CD14-positive monocyte (primary cell): ENCODE results near the gene TNFRSF19. TPM values are rescaled to one million over a fixed set of nuclear protein-coding genes. Genes with fewer than 3 reads are reported as not detected.
A peak's percentile ranks its signal among the peaks of the same experiment; 100 is the strongest.

ENCODE experiments used
- DNase-seq, 3 donors: peaks; one replicate each; pipeline ENCODE4 v3.0.0-alpha.2; 2011 to 2022
- H2AFZ ChIP-seq: 2 replicates; pipeline ENCODE4 v1.6.0; 2012; ENCODE audit warnings: mild to moderate bottlenecking, low read depth, low read length, inconsistent platforms; ENCODE audit not compliant: insufficient read depth, poor library complexity, severe bottlenecking
- H3K27ac ChIP-seq, 2 donors: 1 replicate in 1 of 2; 2 replicates in 1 of 2; pipeline ENCODE4 v1.5.1; 2012 to 2013; ENCODE audit warnings: low read length in 2 of 2, control low read depth in 1 of 2, inconsistent platforms in 1 of 2, low read depth in 1 of 2, mild to moderate bottlenecking in 1 of 2
- H3K27me3 ChIP-seq, 2 donors: one replicate each; pipeline versions ENCODE4 v1.6.0 to v1.6.1; 2011 to 2013; ENCODE audit warnings: low read length in 2 of 2; ENCODE audit not compliant: control insufficient read depth in 2 of 2, insufficient read depth in 2 of 2
- H3K36me3 ChIP-seq, 2 donors: replicated peaks in 1 of 2; 1 replicate in 1 of 2; 2 replicates in 1 of 2; pipeline versions ENCODE4 v1.5.1 to v1.6.1; 2012 to 2013; ENCODE audit warnings: low read length in 2 of 2, control low read depth in 1 of 2, inconsistent platforms in 1 of 2, mild to moderate bottlenecking in 1 of 2; ENCODE audit not compliant: insufficient read depth in 2 of 2, control insufficient read depth in 1 of 2
- H3K4me1 ChIP-seq, 2 donors: 1 replicate in 1 of 2; 2 replicates in 1 of 2; pipeline versions ENCODE4 v1.5.1 to v1.6.1; 2012 to 2013; ENCODE audit warnings: low read length in 2 of 2, control low read depth in 1 of 2, inconsistent platforms in 1 of 2, mild to moderate bottlenecking in 1 of 2, moderate library complexity in 1 of 2; ENCODE audit not compliant: insufficient read depth in 2 of 2, control insufficient read depth in 1 of 2
- H3K4me2 ChIP-seq: replicated peaks from 2 replicates; pipeline ENCODE3; 2012; ENCODE audit warnings: low read length, moderate library complexity, mild to moderate bottlenecking; ENCODE audit not compliant: poor library complexity, severe bottlenecking; ENCODE audit errors: extremely low read depth
- H3K4me3 ChIP-seq, 3 experiments: fragments of 200-600 bp in 1 of 3; sonication (generic) in 1 of 3; replicated peaks in 1 of 3; 1 replicate in 2 of 3; 2 replicates in 1 of 3; pipeline ENCODE4 v1.5.1; 2011 to 2013; ENCODE audit warnings: low read length in 3 of 3, mild to moderate bottlenecking in 3 of 3, control low read depth in 2 of 3, low read depth in 2 of 3, inconsistent platforms in 1 of 3, moderate library complexity in 1 of 3
- H3K79me2 ChIP-seq: 2 replicates; pipeline ENCODE4 v1.6.0; 2012; ENCODE audit warnings: mild to moderate bottlenecking, control low read depth, inconsistent platforms, low read length, moderate library complexity; ENCODE audit not compliant: insufficient read depth
- H3K9ac ChIP-seq: 2 replicates; pipeline ENCODE4 v1.6.0; 2017; ENCODE audit warnings: low read length, mild to moderate bottlenecking; ENCODE audit not compliant: insufficient read depth, poor library complexity, severe bottlenecking
- H3K9me3 ChIP-seq, 2 donors: replicated peaks in 1 of 2; 1 replicate in 1 of 2; 2 replicates in 1 of 2; pipeline versions ENCODE4 v1.5.1 to v1.6.1; 2012 to 2013; ENCODE audit warnings: low read length in 2 of 2, control low read depth in 1 of 2; ENCODE audit not compliant: control insufficient read depth in 1 of 2, insufficient read depth in 1 of 2
- H4K20me1 ChIP-seq: 2 replicates; pipeline ENCODE4 v1.6.0; 2012; ENCODE audit warnings: mild to moderate bottlenecking, low read length, control low read depth, moderate library complexity; ENCODE audit not compliant: insufficient read depth
- H3K27ac Mint-ChIP-seq, 7 donors: one replicate each; pipeline ENCODE4 v1.8.0; 2020; ENCODE audit warnings: mild to moderate bottlenecking in 7 of 7, mixed read lengths in 7 of 7, moderate library complexity in 6 of 7, inconsistent platforms in 2 of 7
- H3K27me3 Mint-ChIP-seq, 3 donors: one replicate each; pipeline ENCODE4 v1.8.0; 2021 to 2022; ENCODE audit warnings: low read depth in 3 of 3, mild to moderate bottlenecking in 3 of 3, mixed read lengths in 3 of 3, moderate library complexity in 3 of 3, inconsistent platforms in 1 of 3
- H3K36me3 Mint-ChIP-seq, 2 donors: one replicate each; pipeline ENCODE4 v1.8.0; 2020; ENCODE audit warnings: mixed read lengths in 2 of 2, inconsistent platforms in 1 of 2, mild to moderate bottlenecking in 1 of 2
- H3K4me1 Mint-ChIP-seq: one replicate; pipeline ENCODE4 v1.8.0; 2020; ENCODE audit warnings: mild to moderate bottlenecking, mixed read lengths
- H3K4me3 Mint-ChIP-seq, 2 donors: one replicate each; pipeline ENCODE4 v1.8.0; 2020; ENCODE audit warnings: mild to moderate bottlenecking in 2 of 2, mixed read lengths in 2 of 2, moderate library complexity in 1 of 2
- H3K9me3 Mint-ChIP-seq, 7 donors: one replicate each; pipeline ENCODE4 v1.8.0; 2020 to 2022; ENCODE audit warnings: mixed read lengths in 7 of 7, mild to moderate bottlenecking in 6 of 7, moderate library complexity in 6 of 7, inconsistent platforms in 2 of 7
- WGBS: methylation state at CpG from one replicate; pipeline ENCODE4 v1.1.5; 2013; ENCODE audit warnings: missing lambda C conversion rate; ENCODE audit not compliant: insufficient coverage; 5-methylcytosine and 5-hydroxymethylcytosine counted together
- intact Hi-C, 2 donors: fragments of 100-400 bp; cut with micrococcal nuclease; formaldehyde crosslinking; loops; one replicate each; pipeline versions ENCODE4 v1.15.0 to v1.15.1; 2023
- polyA plus RNA-seq, 3 donors: library from polyadenylated mRNA; depleted of rRNA in 1 of 3; unstranded in 2 of 3; stranded (reverse) in 1 of 3; fragments of 300-500 nt in 2 of 3; fragments of >200 nt in 1 of 3; fragmentation: Illumina TruSeq in 2 of 3; gene quantifications; 1 replicate in 2 of 3; 2 replicates in 1 of 3; pipeline ENCODE4 v1.2.3, GENCODE V29; 2012 to 2021
- TF ChIP-seq, protein P1 (sequence below): fragments of 200-600 bp; IDR thresholded peaks from one replicate; pipeline ENCODE4 v1.8.0; 2022; ENCODE audit warnings: antibody characterized with exemption, mild to moderate bottlenecking

Gene TNFRSF19
- polyA plus RNA-seq, 3 donors = 0.11 TPM; not detected in 2

DNA sequence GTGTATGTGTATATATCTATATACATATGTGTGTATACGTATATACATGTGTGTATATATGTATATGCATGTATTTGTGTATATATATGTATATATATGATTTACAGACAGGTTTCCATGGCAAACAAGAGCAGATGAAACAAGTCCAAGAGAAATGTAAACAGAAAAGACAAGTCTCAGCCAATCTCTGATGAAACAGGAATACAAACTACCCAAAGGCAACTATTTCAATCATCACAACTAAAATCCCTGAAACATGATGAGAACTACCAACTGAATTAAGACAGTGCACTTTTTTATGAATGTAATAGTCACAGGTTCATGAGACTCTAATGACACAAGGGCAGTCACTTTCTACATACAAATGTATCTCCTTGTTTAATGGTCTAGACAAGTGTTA, 140.2 kb downstream of the TNFRSF19 start:
- Histone ChIP-seq H3K27me3 (no peaks in the 10 kb centered on the region), H3K4me2 (no peak overlapping the region), H3K9ac (no peak overlapping the region), H2AFZ (no peak overlapping the region), H3K79me2 (no peaks in the 10 kb centered on the region), H3K4me3 (no peak overlapping the region), H3K4me1 (no peaks in the 10 kb centered on the region), H3K9me3 (peaks cover 0 to 4% of the 10 kb centered on the region in 2 donors), H4K20me1 (no peaks in the 10 kb centered on the region), H3K36me3 (no peaks in the 10 kb centered on the region), H3K27ac (no peak overlapping the region)
- H3K27me3 Mint-ChIP-seq = peaks cover 0 to 2% (median 0%) of the 10 kb centered on the region in 3 donors
- DNase-seq = no peak
- H3K9me3 Mint-ChIP-seq = peaks cover 3 to 31% (median 10%) of the 10 kb centered on the region in 7 donors
- H3K36me3 Mint-ChIP-seq = no peaks in the 10 kb centered on the region
- TF ChIP-seq, protein P1, sequence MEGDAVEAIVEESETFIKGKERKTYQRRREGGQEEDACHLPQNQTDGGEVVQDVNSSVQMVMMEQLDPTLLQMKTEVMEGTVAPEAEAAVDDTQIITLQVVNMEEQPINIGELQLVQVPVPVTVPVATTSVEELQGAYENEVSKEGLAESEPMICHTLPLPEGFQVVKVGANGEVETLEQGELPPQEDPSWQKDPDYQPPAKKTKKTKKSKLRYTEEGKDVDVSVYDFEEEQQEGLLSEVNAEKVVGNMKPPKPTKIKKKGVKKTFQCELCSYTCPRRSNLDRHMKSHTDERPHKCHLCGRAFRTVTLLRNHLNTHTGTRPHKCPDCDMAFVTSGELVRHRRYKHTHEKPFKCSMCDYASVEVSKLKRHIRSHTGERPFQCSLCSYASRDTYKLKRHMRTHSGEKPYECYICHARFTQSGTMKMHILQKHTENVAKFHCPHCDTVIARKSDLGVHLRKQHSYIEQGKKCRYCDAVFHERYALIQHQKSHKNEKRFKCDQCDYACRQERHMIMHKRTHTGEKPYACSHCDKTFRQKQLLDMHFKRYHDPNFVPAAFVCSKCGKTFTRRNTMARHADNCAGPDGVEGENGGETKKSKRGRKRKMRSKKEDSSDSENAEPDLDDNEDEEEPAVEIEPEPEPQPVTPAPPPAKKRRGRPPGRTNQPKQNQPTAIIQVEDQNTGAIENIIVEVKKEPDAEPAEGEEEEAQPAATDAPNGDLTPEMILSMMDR = no peak
- H3K4me3 Mint-ChIP-seq = no peak overlapping the region
- H3K4me1 Mint-ChIP-seq = peaks cover 2% of the 10 kb centered on the region
- no peak overlapping the region for H3K27ac Mint-ChIP-seq
- intact Hi-C loops = no loop called here
- WGBS = no CpG with 5 or more reads among the region's 1 CpG

DNA sequence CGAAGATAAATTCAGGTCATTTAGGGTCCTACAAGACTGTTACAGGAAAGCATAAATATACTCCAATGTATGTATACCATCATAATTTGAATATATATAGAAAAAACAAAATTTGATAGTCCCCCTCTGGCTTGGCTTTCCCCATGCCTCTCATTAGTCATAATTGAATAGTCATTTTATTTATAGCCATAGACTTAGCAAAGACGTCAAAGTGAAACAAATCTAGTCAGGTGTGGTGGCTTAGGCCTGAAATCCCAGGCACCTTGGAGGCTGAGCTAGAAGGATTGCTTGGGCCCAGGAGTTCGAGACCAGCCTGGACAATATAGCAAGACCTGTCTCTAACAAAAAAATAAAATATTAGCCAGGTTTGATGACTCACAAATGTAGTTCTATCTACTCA, 141.1 kb downstream of the TNFRSF19 start:
- no peak for DNase-seq
- Histone ChIP-seq H3K27ac (no peak overlapping the region), H2AFZ (no peak overlapping the region), H3K79me2 (no peaks in the 10 kb centered on the region), H3K36me3 (no peaks in the 10 kb centered on the region), H3K4me3 (no peak overlapping the region), H3K27me3 (no peaks in the 10 kb centered on the region), H3K4me1 (no peaks in the 10 kb centered on the region), H3K9me3 (peaks cover 0 to 8% of the 10 kb centered on the region in 2 donors), H4K20me1 (no peaks in the 10 kb centered on the region), H3K4me2 (no peak overlapping the region), H3K9ac (no peak overlapping the region)
- no CpG with 5 or more reads among the region's 3 CpGs for WGBS
- Mint-ChIP-seq H3K27ac (peak overlapping the region in 1 of 7 donors; percentile 22), H3K9me3 (peaks cover 3 to 31% (median 10%) of the 10 kb centered on the region in 7 donors), H3K36me3 (no peaks in the 10 kb centered on the region), H3K4me3 (no peak overlapping the region), H3K27me3 (peaks cover 0 to 2% (median 2%) of the 10 kb centered on the region in 3 donors), H3K4me1 (peaks cover 2% of the 10 kb centered on the region)
- intact Hi-C loops = no loop called here
- TF ChIP-seq, protein P1 = no peak
